ENCODE measurements around the gene HSF4.
A peak's percentile ranks its signal among the peaks of the same experiment; 100 is the strongest.

Gene HSF4

GRCh38 chr16:67184995-67185650 is 20.6 kb downstream of the HSF4 start:
- DNase-seq (ENCODE audit: low spot score): no peak

DNA sequence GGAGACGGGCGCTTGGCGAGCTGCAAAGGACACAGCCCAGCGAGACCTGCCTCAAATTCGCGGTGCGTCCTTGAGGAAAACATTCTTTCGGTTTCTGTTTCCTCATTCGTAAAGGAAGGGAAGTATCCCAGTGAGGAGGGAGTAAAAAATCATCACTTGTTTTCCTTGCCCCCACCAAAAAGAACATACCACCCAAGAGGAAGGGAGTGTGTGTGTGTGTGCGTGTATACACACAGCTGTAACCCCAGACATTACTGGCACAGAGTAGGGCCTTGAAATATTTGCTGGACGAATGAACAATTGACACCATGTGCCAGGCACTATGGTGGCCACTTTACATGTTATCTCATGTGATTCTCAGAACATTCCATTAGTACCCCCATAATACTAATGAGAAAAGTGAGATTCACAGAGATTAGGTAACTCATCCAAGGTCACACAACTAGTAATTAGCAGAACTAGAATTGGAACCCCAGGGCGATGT is 21.1 kb downstream of the HSF4 start:
- DNase-seq (ENCODE audit: low spot score): no peak

DNA sequence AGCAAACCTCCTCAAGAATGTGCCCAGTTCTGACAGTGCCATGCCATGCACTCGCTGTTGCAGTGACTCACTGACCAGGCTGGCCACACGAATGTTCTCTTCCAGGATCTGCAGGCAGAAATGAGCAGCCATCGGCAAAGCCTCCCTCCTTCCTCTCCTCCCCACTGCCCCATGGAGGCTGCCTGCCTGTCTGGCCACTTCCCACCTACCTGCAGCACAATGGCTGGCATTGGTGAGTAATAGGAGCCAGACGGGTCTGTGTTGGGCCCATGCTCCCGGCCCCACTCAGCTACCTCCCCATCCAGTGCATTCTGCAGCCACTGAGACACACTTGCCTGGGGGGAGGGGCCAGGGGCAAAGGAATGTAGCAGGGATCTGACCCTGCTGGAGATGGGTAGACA is 22.0 kb downstream of the HSF4 start:
- DNase-seq (ENCODE audit: low spot score): no peak

DNA sequence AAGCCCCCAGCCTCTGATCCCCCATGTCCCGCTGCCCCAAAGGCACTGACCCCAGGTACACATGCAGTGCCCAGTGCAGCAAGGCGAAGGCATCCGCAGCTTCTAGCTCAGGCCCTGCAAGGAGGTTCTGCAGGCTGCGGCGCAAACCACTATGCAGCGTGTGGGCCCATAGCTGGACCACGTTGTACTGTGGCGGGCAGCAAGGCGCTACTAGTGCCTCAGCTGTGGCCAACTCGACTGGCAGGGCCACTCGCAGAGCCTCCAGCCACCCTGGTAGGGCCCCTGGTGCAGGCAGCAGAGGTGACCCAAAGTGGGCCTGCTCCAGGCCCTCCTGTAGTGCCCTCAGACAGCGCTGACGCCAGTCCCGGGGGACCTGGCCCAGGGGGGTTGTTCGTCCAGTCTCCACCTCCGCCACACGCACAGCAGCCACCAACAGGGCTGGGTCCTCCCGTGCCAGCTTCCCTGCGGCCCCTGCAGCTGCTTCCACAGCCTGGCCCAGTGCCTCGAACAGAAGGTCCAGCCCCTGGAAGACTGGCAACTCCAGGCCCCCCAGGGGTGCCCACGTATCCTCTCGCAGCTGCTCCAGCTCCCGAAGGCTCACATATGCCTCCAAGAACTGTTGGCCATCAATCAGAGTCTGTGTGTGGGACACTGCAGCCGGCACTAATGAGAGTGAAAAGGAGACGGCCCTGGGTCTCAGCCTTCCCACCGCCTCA is 22.8 kb downstream of the HSF4 start:
- no peak for DNase-seq (ENCODE audit: low spot score)

DNA sequence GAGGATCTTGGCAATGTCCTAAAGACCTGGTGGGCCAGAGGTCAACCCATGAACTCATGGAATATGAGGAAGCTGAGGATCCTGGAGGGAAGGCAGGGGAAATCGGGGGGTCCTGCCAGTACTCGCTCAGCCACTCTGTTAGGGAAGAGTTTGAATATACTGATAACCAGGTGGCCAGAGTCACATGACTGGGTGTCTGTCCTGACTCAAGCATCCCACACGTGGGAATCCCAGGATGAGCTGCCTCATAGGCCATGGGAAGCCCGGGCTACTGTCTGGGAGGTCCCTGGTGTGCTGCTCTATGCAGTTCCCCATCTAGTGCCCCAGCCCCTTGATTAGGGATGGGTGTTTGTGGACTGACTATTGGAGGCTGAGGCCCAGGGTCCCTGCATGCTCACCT is 23.8 kb downstream of the HSF4 start:
- DNase-seq (ENCODE audit: low spot score): no peak

GRCh38 chr16:67188798-67189197 is 24.3 kb downstream of the HSF4 start:
- no peak for DNase-seq (ENCODE audit: low spot score)

GRCh38 chr16:67190041-67190440 is 25.5 kb downstream of the HSF4 start, which contains the start of gene EXOC3L1:
Gene EXOC3L1, minus strand, starts transcription at chr16:67190136. Its CDS starts 460 bp downstream, at chr16:67189676.
- no peak for DNase-seq (ENCODE audit: low spot score)

- no peak for DNase-seq (ENCODE audit: low spot score)
These were observed 26.2 kb downstream of the HSF4 start for GRCh38 chr16:67190448-67191399.

DNA sequence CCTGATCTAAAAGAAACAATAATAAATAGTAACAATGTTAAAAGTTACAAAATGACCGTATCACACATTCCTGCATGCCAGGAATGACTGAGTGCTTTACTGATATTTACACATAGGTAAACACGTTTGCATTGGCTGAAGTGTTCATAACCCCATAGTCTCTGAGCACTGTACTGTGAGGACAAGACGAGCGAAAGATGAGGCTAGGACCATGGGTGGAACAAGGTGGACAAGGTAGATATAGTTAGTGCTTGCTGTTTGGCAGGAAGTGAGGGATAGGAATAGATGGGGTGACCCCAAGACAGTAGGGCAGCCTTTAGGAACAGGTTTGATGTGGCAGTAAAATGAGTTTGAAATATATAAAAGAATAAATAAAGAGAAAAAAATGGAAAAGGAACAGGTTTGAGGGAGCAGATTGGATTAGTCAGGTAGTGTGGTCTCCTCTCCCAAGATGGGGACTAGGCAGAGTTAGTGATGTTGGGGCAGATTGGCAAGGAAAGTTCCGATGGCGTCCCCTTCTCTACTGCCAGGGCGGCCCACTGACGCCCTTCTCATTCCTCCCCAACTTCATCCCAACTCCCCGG is 27.0 kb downstream of the HSF4 start:
- DNase-seq (ENCODE audit: low spot score): no peak

DNA sequence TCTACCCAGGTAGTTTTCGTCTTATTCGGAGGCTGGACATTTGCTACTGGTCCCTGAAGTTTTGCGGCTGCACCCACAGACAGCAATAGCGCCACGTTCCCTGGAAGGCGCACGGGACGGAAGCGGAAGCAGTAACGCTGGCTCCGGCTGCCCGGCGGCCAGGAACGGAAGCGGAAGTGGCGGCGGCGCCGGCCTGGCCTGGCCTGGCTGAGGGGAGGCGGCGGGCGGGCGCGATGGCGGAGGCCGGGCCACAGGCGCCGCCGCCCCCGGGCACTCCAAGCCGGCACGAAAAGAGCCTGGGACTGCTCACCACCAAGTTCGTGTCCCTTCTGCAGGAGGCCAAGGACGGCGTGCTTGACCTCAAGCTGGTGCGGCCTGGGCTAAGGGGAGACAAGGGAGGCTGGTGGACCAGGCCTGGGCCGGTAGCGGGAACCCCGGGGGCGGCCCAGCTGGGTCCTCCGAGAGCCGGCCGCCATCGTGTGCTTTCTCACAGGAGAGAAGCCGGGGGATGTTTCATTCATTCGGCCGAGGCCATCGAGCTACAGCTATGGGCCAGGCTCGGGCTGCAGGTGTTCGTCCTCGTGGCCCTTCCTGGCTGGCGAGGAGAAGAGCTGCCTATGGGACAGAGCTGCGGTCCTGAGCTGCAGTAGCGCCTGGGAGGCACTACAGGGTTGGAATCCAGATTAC is 27.6 kb downstream of the HSF4 start, which contains the start of gene E2F4:
Gene E2F4 (plus strand): TSS at position 161 of the 687 bp plus-strand sequence. CDS start 73 bp downstream, at position 234.
- DNase-seq (ENCODE audit: low spot score): peak; percentile 89

GRCh38 chr16:67192781-67193361 is 28.3 kb downstream of the HSF4 start:
- no peak for DNase-seq (ENCODE audit: low spot score)

- DNase-seq (ENCODE audit: low spot score): no peak
These were observed 29.0 kb downstream of the HSF4 start for GRCh38 chr16:67193536-67193935.

- DNase-seq (ENCODE audit: low spot score): no peak
These were observed 29.7 kb downstream of the HSF4 start for GRCh38 chr16:67194260-67194659.

DNA sequence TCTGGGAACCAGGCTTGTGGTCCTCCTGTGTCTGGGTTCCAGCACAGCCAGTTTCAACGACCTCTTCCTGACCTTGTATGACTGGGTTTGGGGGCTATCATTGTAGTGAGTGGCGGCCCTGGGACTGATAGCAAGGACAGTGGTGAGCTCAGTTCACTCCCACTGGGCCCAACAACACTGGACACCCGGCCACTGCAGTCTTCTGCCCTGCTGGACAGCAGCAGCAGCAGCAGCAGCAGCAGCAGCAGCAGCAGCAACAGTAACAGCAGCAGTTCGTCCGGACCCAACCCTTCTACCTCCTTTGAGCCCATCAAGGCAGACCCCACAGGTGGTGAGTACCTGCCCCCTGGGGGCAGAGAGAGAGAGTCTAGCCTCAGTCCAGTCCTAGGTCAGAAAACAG is 31.1 kb downstream of the HSF4 start:
- no peak for DNase-seq (ENCODE audit: low spot score)

DNA sequence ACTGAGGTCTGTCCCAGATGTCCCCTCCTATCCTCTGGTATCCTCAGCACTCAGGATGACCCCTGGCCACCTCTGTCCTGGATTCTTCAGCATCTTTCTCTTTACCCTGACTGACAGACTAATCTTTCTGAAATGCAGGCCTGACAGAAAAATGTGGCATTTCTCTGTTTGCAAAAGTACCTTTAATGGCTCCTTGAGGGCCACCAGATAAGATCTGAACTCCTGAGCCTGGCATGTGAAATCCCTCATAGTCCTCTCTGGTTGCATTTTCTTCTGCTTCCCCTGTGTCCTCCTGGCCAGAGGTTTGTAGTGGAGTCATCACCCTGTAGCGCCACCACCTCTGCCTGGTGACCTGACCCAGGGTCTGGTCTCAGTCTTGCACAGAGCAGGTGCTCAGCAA is 32.3 kb downstream of the HSF4 start:
- no peak for DNase-seq (ENCODE audit: low spot score)

GRCh38 chr16:67197704-67198103 is 33.2 kb downstream of the HSF4 start:
- DNase-seq (ENCODE audit: low spot score): no peak

- no peak for DNase-seq (ENCODE audit: low spot score)
These were observed 33.7 kb downstream of the HSF4 start for GRCh38 chr16:67198238-67198734.

- DNase-seq (ENCODE audit: low spot score): no peak
These were observed 34.7 kb downstream of the HSF4 start, which contains the start of gene ELMO3 for GRCh38 chr16:67199011-67199807. Gene ELMO3, plus strand, starts transcription at chr16:67199131. Its CDS starts 196 bp downstream, at chr16:67199327.

- DNase-seq (ENCODE audit: low spot score): no peak
These were observed 35.3 kb downstream of the HSF4 start for GRCh38 chr16:67199808-67200198.

DNA sequence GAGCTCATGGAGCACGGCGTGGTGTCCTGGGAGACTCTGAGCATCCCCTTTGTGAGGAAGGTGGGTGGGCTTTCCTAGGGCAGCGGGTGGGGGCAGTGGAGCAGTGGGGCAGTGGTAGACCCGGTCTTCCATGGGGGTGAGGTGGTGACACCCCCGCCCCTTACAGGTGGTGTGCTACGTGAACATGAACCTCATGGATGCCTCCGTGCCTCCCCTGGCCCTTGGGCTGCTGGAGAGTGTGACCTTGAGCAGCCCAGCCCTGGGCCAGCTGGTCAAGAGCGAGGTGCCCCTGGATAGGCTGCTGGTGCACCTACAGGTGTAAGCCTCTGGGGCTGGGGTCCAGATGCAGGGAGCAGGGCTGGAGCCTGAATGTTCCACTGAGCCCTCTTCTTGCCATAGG is 35.9 kb downstream of the HSF4 start:
- no peak for DNase-seq (ENCODE audit: low spot score)
